ENCODE results near the gene CLGN.

CLGN gene

DNA sequence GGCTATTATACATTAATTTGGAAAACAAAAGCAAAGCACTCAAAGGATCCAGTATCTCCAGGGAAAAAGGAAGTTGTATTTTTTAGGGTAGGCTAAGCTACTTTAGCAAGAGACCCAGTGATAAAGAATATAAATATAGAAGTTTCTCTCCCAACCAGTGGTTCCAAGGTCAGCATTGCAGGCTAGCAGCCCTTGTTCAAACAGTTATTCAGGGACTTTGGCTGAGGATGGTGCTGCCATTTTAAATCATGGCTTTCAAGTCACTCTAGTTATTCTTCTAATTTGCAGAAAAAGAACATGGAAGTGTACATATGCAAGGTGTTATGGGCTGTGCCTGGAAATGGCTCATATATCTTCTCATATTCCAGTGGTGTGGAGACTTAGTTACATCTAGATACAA is 44.7 kb downstream of the CLGN start:
- DNase-seq (ENCODE audit: low read depth in 2 of 2) = no peak

DNA sequence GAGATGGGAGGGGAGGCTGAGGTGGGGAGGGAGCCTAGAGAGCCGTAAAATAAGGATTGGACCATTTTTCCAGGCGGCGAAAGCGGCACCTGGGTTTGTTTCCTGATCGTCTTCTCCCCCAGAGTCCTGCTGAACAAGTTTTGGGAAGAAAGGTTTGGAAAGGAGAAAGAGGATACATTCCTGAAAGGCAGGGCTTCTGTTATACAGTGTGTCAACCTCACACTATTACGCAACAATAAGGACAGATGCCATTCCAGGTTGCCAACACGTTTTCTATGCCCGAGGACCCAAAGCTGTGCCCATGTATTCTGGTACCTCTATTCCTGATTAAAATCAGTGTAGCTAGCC is 53.3 kb downstream of the CLGN start:
- DNase-seq (ENCODE audit: low read depth in 2 of 2) = no peak

DNA sequence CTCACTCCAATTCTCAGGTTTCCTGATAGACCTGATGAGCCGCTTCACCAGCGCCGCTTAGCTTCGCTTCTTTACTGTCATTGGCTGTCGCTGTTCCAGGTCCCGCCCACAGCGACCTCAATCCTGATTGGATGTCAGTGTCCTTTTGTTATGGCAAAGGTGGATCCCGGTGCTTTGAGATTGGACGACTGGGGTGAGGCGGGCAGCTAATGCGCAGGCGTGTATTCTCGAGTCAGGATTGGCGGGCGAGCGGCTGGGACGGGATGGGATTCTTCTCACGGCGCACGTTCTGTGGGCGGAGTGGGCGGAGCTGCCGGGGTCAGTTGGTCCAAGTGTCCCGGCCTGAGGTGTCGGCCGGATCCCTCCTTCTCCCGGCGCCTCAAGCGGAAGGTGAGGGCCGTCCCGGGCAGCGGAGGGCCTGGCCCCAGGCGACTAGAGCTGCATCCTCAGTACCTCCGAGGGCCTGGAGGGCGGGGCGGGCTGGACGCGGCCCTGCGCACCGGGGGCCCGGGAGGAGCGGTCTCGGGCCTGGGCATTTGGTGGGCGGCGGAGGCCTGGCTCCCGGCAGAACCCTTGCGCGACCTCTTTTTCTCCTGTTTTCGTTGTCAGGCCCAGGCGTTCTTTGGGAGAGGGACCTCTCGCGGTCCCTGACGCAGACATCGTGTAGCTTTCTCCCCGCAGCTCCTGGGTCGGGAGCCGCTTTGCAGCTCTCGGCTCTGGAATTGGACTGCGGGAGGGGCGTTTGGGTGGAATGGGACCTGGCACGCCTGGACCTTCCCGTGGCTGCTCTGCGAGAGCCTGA is 53.9 kb downstream of the CLGN start, which contains the start of gene SCOC:
Gene SCOC (plus strand): TSS at position 319 of the 802 bp plus-strand sequence. CDS start 5,525 bp downstream, outside the sequence.
- peak; percentile 96 to 97 for DNase-seq (ENCODE audit: low read depth in 2 of 2)

DNA sequence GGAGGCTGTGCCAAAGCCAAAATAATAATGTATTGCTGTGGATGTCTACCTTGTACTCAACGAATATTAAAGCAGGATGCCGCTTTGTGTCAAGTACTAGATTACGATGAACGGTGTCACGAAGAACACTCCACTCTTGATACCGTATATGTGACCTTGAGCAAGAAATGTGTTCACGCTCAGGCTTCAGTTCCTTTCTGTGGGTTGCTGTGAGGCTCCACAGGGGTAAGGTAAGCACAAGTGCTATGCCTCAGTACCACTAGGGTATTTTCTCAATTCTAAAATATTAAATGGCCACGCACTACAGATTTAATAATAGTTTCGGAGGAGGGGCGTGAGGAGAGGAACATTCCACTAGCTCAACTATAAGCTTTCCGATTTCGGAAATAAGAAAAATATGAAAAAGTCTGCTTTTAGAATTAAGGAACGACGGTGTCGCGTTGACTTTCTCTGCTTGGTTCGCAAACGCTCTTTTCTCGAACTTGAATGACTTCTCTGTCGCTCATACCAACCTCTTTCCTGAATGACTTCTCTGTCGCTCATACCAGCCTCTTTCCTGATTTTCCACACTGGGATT is 54.6 kb downstream of the CLGN start:
- DNase-seq (ENCODE audit: low read depth in 2 of 2) = peak in 1 of 2 donors; percentile 19

DNA sequence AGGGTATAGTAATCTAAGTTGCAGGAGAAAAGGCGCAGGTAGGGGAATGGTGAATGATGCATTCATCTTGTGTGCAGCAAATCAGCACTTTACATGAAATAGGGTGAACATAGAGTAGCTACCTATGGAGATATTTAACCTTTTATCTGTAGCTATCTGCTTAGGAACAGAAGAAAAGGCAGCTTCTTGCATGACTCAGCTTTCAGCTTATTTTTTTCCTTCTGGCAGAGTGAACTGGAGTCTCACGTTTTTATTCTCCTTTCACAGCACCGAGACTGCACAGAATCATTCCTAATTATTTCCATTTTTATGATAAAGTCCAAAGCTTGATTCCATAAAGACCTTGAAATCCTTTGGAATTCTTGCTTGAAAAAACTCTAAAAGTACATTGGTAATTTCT is 58.8 kb downstream of the CLGN start:
- DNase-seq (ENCODE audit: low read depth in 2 of 2) = no peak

DNA sequence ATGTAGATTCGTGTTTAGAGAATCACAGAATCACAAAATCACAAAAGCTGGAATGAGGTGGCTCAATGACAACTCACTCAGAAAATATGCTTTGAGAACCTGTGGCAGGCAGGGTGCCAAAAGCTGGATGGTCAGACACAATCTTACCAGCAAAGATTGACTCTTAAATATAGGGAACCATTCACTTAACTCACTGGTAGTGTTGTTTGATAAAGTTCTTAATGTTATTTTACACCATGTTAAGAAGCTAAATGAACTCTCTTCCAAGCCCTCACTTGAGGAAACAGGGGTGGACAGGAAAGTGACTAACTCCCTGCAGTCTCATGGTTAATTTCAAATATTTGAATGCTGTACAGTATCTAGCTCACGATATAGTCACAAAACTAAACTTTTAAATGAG is 59.7 kb downstream of the CLGN start:
- DNase-seq (ENCODE audit: low read depth in 2 of 2) = no peak

DNA sequence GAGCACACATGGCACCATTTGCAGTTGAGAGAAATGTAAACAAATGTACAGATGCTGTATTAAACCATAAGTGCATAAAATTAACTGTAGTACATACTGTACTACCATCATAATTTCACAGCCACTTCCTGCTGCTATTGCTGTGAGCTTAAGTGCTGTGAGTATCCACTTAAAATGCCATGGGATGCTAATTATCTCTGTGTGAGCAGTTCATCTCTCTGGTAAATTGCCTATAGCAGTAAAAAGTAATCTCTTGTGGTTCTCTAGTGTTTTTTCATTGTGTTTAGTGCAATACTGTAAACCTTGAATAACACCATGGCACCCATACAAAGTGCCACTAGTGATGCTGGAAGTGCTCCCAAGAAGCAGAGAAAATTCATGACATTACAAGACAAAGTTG is 63.9 kb downstream of the CLGN start:
- no peak for DNase-seq (ENCODE audit: low read depth in 2 of 2)

DNA sequence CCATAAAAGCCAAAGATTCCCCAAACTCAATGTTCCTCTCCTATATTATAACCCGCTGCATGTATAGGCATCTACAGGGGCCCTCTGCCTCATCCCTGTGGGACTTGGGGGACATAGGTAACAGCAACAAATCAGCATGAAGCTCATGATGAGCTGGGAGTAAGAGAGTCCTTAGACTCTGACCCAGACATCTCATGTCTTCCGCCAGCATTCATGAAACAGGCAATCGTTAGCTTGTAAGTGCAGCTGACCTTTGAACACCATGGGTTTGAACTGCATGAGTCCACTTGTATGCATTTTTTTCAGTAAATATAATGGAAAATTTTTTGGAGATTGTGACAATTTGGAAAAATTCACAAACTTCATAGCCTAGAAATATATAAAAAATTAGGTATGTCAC is 64.4 kb downstream of the CLGN start:
- no peak for DNase-seq (ENCODE audit: low read depth in 2 of 2)

DNA sequence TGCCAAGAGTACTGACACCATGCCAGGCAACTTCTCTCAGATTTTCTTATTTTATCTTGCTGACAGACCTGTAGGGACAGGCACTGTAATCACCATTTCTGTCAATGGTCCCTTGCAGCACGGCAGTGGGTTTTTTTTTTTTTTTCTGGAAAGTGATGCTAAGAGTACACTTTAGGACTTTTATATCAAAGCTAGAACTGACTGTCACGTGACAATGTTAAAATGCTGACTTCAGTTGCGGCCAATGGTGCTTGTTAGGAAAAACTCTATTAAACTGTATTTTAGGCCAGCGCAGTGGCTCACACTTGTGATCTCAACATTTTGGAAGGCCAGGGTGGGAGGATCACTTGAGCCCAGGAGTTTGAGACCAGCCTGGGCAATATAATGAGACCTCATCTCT is 66.3 kb downstream of the CLGN start:
- no peak for DNase-seq (ENCODE audit: low read depth in 2 of 2)

DNA sequence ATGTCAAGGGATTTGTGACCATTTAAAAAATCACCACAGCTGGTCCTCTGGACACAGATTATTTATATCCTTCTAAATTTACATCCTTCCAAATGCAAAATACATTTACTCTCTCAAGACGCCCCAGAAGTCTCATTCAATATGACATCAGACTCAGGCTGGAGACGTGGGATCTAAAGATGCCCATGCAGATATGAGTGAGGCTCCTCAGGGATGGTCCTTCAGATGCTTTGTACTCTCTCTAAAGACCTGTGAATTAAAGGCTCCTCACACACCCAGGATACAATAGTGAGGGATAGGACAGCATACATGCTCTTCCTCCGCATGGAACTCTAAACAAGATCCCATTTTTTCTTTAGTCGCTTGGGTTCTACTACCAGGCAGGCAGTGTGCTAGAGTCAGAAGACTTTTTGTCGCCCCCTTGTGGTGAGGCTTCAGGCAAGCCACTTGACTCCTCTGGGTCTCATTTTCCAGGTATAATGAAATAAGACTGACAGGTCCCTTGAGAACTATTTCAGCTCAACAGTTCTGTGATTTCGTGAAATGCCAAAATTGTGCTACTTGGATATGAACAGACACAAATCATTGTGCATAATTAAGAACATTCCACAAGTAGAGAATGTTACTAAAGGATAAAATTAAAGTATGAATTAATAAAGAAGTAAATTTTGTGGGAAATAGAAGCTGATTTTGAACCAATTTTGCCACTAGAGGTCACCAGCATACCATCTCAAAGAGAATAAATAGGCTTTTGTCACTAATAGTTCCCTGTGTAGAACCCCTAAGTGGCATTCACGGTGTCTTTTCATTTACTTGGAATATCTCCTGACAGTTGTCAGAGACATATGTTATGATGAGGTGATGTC is 67.7 kb downstream of the CLGN start:
- DNase-seq (ENCODE audit: low read depth in 2 of 2) = peak; percentile 60 to 81

DNA sequence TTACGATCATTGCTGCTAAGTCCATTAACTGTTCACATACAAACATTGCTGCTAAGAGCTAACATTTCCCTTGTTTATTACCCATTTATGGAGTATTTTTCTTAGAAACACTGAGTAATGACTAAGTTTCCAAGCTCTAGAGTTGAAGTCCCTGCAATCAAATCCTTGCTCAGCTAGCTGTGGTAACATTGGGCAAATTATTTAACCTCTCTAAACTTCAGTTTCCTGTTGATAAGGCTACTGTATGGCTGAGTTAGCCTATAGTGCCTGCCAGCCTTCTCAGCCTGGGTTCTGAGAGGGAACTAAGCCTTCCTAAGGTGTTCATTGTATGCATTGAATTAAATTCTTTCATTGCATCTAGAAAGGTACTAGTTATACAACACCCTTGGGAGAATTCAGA is 69.2 kb downstream of the CLGN start:
- no peak for DNase-seq (ENCODE audit: low read depth in 2 of 2)

DNA sequence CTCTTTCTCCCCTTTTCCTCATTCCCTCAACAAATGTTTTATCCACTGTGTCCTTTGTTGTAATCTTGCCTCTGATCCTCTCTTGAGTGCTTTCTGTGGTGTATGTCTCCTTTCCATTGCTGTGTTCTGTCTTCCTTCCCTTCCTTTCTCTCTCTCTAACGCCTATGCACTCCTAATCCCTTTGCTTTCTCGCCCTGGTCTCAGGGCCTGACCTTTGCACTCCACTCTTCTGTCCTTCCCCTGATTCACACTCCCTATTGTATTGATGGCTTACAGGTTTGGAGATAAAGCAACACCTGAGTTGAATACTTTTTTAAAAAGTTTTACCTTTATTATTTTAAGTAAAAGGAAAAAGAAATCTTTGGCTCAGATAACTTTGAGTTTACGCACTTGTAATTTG is 69.6 kb downstream of the CLGN start:
- DNase-seq (ENCODE audit: low read depth in 2 of 2) = no peak

DNA sequence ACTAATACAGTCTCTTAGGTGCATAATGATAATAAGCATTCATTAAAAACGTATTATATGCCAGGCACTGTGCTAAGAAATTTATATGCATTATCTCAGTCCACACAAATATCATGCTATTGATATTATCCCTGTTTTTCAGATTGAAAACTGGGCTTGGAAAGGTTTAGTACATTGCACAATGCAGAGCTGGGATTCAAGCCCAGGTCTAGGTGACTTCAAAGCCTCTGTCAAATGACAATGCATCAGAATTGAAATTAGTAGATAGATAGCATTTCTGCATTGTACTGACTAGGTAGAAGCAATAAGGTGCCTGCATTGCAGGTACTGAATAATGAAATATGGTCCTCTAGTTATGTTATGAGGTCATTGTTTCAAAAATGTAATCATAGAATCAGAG is 72.2 kb downstream of the CLGN start:
- no peak for DNase-seq (ENCODE audit: low read depth in 2 of 2)

DNA sequence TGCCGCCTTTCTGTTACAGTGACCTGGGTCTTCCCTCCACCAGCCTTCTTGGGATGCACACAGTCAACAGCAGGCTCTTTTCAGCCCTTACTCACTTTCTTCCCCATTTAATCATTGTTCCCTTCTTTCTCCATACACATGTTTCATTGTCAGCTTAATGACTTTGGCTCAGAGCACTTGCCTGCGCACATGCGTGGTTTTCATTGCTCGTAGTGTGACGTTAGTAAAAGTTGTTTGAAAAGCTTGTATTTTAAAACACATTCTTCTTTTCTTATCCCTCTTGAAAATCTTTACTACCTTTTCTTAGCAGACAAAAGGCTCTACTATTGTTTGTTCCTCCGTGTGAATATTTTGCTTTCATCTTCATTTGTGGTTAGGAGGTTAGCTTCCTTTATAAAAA is 73.7 kb downstream of the CLGN start:
- no peak for DNase-seq (ENCODE audit: low read depth in 2 of 2)

DNA sequence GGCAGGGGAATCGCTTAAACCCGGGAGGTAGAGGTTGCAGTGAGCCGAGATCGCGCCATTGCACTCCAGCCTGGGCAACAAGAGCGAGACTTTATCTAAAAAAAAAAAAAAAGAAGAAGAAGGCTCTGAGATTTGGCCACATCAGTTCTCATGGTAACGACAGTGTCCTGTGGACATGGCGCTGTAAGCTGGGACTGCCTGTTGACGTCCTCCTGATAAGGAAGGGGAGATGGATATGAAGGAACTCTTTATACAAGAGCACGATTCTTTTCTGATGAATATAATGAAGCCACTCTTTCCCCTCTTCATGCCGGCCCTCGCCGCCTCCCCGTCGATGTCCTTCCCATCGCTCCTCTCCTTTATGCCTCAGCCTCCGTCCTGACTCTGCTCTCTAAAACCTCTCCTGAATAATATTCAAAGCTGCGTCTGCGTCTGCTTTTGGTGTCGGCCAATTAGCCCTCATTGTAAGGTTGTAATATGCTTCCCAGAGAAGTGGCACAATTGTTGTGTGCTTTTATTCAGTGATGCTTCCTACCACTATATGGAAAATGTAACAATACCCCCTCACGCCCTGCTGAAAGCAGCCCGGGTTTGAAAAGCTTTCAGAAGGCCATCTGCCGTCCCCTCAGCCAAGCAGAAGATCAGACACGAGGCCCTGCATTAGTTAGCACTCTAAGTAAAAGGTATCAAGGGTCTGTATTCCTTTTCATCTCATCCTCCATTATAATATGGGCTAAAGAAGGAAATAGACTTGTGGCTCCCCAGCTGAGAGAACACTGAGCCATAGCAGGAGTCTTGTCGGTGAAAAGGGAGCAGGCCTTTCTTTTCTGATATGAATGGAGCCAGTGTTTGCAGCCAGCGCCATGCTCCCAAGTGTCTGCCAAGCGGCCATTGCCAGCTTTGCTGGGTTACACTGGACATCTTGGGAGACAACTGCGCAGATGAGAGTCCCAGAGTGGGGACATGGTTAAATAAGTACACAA is 76.1 kb downstream of the CLGN start:
- no peak for DNase-seq (ENCODE audit: low read depth in 2 of 2)

DNA sequence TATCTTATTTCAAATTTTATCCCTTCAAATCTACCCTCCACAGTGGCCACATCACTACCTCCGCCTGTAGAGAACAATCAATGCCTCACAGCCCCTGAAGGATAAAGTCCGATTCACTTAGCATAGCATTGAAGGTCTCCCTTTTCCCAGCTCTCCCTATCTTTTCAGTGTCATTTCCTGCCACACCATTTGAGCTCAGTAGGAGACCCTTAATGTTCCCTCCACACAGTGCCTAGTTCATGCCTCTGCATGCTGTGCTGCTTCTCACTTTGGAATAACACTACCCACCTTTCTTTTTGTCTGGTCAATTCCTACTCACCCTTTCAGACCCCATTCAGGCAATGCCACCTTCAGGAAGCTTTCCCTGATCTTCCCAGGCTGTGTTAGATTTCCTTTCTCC is 77.6 kb downstream of the CLGN start:
- DNase-seq (ENCODE audit: low read depth in 2 of 2) = no peak

DNA sequence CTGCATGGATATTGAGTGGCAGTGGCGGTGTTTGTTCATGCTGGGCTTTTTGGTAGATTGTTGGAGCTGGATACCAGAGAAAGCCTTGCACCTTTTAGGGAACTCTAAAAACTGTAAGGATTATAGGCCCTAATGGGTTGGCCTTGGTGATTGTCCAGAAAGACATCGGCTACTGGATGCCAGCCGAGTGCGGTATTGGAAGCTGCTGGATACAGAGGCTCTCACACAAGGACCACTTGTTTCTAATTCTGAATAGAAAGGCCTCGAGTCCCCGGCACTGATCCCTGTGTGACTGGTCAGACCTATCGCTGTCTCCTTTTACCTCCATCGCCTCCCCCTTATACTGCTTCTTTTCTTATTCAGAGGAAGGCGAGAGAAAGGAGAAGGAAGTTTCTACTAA is 81.3 kb downstream of the CLGN start:
- no peak for DNase-seq (ENCODE audit: low read depth in 2 of 2)

DNA sequence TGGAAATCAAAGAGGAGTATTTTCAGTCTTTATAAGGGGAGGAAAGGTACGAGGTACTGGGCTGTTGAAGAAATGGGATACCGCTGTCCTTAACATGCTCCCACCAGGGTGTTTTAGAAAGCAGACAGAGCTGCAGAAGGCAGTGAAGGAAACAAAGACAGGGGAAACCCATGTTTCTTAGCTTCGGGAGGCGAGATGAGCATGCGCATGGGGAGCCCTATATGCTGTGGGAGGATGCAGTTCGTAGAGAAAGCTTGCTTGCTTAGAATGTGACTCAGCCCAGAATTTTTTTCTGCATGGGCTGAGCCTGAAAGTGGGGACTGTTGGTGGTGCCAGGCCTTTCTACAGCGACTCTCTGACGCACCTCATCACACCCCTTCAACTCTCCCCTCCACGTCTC is 82.8 kb downstream of the CLGN start:
- DNase-seq (ENCODE audit: low read depth in 2 of 2) = no peak

DNA sequence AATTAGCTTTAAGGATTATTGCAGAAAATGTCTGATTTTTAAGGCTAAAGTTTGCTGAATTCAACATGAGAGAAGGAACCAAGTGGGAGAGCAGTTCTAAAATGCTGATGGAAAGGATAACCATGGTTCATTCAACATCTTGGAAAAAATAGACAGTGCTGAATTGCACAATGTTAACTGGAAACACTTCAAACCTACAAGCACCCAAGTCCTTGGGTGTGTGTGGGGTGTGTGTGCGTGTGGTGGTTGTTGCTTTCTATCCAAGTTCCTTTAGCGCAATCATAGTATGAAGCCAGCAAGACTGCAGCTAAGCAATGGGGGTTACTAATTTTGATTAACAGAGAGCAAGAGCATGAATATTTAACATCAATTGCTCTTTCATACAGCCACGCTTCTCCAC is 83.3 kb downstream of the CLGN start:
- DNase-seq (ENCODE audit: low read depth in 2 of 2) = no peak

DNA sequence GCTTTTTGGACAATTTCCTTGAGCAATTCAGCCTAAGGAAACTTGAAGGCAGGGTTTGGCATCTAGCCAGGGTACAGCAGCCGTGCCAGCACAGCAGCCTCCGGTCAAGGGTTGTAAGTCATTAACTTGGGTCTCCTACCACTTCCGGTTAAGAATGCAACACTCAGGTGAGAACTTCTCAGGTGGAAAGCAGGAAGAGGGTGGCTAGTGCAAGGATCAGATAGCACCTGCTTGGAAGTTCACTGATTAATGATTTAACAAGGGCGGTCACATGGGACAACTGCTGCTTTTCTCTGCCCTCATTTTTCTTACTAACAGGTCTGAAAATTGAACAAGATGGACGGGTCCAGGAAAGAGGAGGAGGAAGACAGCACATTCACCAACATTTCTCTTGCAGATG is 84.1 kb downstream of the CLGN start:
- DNase-seq (ENCODE audit: low read depth in 2 of 2) = no peak

DNA sequence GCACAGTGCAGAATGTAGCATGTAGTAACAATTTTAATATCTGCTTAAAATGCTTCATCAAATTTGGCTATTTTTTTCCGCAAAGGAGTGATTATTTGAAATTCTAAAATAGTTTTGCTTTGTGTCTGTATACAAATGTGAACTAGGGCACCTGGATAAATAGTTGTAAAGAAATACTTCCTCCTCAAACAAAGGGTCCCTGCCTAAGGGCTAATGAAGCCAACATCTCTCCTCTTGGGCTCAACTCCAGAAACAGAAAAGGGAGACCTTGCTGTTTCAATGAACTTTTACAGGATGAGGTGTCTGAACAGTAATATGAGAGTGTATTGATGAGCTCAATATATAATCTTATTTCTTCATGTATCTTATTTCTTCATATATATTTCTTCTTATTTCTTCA is 84.8 kb downstream of the CLGN start:
- DNase-seq (ENCODE audit: low read depth in 2 of 2) = no peak
